Fibroblast of skin of back (primary cell): Measurements from ENCODE around the gene ATP5F1B.
A peak's percentile ranks its signal among the peaks of the same experiment; 100 is the strongest.

Experiments used
- DNase-seq: peaks from one replicate; pipeline ENCODE4 v3.0.0-alpha.2; 2013

Gene ATP5F1B

DNA sequence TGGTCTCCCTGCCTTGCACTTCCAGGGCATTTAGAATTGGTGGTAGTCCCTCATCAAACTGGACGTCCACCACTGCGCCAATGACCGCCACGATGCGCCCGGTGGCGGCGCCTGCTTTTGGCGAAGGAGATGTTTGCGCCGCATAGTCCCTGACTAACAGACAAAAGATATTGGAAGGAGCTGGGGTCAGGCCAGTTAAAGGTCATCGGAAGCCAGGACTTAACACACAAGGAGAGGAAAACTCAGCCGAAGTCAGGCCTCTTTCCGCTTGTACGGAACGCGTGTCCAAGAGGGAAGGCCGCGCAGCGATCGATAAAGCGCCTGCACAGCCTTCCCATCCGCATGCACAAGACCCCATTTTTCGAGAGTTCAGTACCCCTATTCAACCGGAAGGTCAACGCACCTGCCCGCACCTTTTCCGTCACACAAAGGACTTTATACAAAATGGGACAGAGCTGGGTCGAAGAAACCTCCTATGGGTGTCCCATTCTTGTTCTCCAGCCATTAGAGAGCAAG lies 525 bp downstream of the ATP5F1B start:
- DNase-seq, result no peak

DNA sequence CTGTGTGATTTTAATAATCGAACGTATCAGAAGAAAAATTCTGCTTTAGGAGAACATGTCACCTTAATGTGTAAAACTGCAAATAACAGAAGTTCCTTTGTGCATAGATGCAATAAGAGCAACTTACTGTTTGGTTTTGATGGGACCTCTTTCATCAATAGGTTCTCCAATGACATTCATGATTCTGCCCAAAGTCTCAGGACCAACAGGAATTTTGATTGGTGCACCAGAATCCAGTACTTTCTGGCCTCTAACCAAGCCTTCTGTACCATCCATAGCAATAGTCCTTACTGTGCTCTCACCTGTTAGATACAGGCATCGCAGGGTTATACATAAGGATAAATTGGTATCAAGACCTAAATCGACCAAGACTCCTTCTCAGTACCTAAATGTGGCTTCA lies 1.1 kb downstream of the ATP5F1B start:
- no peak for DNase-seq

DNA sequence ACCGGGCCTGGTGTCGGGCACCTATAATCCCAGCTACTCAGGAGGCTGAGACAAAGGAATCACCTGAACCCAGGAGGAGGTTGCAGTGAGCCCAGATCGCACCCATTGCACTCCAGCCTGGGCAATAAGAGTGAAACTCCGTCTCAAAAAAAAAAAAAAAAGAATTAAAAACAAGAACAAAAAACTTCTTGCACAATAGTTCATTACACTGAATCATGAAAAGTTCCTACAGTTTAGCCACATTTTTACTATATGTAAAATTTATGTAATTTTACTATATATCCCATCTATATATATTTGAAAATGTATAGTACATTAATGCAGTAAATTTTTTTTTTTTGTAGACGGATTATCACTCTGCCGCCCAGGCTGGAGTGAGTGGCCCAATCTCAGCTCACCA lies 4.6 kb downstream of the ATP5F1B start:
- no peak for DNase-seq

- no peak for DNase-seq
Observed at GRCh38 chr12:56637621-56638020, 8.2 kb downstream of the ATP5F1B start.

- DNase-seq, result peak; percentile 100
Observed at GRCh38 chr12:56636675-56637540, 8.9 kb downstream of the ATP5F1B start.

- peak; percentile 90 for DNase-seq
Observed at GRCh38 chr12:56635806-56636674, 9.7 kb downstream of the ATP5F1B start.

DNA sequence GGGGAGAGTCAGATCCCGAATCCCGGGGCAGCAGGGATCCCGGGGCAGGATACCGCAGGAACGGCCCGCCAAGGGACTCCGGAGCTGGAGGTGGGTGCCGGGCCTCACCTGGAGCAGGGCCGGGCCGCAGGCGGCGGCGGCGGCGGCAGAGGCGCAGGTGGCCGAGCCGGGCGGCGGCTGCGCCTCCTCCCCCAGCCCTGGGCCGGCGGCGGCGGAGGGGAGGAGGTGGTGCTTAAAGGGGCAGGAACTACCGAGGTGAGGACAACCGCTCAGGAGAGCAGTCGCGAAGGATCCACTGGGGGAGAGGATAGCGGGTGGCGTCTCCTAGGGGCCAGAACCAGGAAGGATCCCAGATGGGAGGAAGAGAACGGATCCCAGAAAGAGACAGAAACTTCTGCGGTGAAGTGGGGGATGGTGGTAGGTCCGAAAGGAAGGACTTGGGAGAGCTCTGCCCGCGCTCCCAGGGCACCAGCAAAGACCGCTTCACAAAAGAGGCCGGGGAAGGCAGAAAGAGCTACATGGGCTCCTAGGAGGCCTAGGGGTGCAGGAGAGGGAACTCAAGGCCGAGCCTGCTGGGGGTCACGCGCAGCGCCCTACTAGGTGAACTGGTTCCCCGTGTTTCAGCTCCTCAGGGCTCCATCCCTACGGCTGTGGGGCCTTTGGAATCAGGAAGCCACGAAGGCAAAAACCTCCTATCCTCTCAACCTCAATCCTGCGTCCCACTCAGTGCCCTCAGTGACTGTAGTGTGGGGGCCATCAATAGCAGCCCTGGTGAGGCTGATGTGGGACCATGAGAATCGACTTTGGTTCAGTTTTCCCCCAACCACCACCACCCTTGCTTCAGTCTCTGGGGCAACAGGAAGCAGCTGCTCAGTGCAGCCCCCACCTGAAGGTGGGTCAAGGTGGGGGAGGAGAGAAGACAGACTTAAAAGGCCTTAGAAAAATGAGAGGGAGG lies 10.7 kb downstream of the ATP5F1B start:
- peak; percentile 87 for DNase-seq

GRCh38 chr12:56634242-56634836 lies 11.4 kb downstream of the ATP5F1B start:
- no peak for DNase-seq

DNA sequence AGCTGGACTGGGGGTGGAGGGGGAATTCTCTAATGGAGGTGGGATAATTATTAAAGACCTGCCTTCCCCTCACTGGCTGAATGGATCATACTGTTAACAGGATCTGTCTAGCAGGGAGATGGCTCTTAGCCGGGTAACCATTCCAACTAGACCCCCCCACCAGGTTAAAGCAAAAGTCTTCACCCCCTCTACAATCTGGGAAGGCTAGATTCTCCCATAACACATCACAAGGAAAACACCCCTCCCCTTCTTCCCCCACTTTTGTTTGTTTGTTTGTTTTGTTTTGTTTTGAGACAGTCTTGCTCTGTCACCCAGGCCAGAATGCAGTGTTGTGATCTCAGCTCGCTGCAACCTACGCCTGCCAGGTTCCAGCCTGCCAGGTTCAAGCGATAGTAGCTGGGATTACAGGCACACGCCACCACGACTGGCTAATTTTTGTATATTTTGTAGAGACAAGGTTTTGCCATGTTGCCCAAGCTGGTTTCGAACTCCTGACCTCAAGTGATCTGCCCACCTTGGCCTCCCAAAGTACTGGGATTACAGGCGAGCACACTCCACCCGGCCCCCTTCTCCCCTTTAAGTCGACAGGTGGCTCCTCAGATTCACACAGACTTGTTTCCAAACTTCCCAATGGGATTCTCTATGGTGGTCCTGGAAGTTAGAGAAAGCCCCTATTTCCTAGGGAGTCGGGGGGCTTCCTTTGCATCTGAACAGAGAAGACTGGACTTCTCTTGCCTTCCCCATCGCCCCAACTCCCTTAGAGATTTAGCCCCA lies 12.1 kb downstream of the ATP5F1B start:
- no peak for DNase-seq

- no peak for DNase-seq
Observed at GRCh38 chr12:56632701-56633467, 12.9 kb downstream of the ATP5F1B start.

- DNase-seq, result peak; percentile 38
Observed at GRCh38 chr12:56631790-56632700, 13.7 kb downstream of the ATP5F1B start.

- peak; percentile 85 for DNase-seq
Observed at GRCh38 chr12:56630180-56630632, 15.6 kb downstream of the ATP5F1B start, which contains the start of gene BAZ2A. TSS of gene BAZ2A (minus strand) at chr12:56630326. CDS start at chr12:56617530, 12,796 bp downstream.

DNA sequence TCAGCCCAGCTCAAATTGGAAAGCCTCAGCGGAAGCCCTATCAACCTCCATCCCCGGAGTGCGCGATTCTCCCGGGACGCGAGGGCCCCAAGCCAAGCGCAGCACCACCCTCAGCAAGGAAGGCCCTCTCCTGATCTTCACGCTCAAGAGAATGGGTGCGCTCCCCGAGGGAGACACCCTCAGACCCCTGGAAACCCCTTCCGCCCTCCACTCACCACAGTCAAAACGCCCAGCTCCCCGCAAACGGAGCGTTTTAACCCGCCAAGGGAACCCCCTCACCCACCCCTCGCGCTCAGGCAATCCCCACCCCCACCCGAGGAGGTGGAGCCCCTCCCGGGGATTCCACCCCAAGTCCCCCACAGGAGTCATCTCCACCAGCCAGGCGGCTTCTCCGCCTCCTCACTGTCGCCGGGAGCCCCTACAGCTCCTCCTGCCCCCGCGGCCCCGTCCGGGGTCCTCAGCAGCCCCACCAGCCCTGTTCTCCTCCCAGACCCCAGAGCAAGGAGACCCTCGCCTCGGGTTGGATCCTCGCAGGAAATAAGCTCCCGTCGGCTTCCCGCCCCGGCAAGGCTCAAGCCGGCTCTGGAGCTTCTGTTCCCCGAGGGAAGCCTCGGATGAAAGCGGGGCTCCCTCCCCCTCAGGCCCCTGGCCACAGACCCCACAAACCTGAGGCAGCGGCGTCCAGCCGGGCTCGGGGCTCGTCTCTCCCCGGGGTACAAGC lies 16.2 kb downstream of the ATP5F1B start:
- no peak for DNase-seq

- DNase-seq, result peak; percentile 54
Observed at GRCh38 chr12:56628671-56629458, 16.9 kb downstream of the ATP5F1B start.

GRCh38 chr12:56626701-56627100 lies 19.1 kb downstream of the ATP5F1B start:
- DNase-seq, result no peak

GRCh38 chr12:56622535-56622934 lies 23.2 kb downstream of the ATP5F1B start:
- no peak for DNase-seq

- no peak for DNase-seq
Observed at GRCh38 chr12:56616925-56617324, 28.9 kb downstream of the ATP5F1B start.
